ENCODE results near the gene ABTB2. TPM values are rescaled to one million over a fixed set of nuclear protein-coding genes. Genes with fewer than 3 reads are reported as not detected.

The ABTB2 gene
- total and polyA plus RNA-seq, 2 of the 8 experiments (the other 6 are each of a cell fraction or from before 2014, with no cell fraction given): 7.7 to 10.2 TPM

GRCh38 chr11:34255101-34255500 lies 102.7 kb downstream of the ABTB2 start:
- Histone ChIP-seq H3K27ac (ENCODE audit: low read depth, low read length) (no peak overlapping the region), H2BK12ac (ENCODE audit: low read depth, low read length) (no peak overlapping the region), H4K8ac (ENCODE audit: extremely low read depth, insufficient read depth, low read length) (no peak overlapping the region), H2BK20ac (ENCODE audit: low read length) (no peak overlapping the region), H3K79me1 (ENCODE audit: low read depth, low read length) (no peaks in the 10 kb centered on the region), H3K9ac (replicated peaks in 1 of 4; ENCODE audit: extremely low read depth in 1 of 4, low read depth in 3 of 4, low read length in 3 of 4) (no peak overlapping the region), H3K36me3 (ENCODE audit: control insufficient read depth in 2 of 4, insufficient read depth in 4 of 4, low read length in 3 of 4) (no peaks in the 10 kb centered on the region), H3K4me2 (ENCODE audit: insufficient read depth in 1 of 2, low read depth in 2 of 2, low read length in 2 of 2) (no peak overlapping the region), H3K23ac (ENCODE audit: insufficient read length) (no peak overlapping the region), H3K23me2 (ENCODE audit: low read depth, low read length) (no peaks in the 10 kb centered on the region), H4K5ac (ENCODE audit: insufficient read length, low read depth, low read length) (no peak overlapping the region), H3K27me3 (replicated peaks in 1 of 4; ENCODE audit: control insufficient read depth in 3 of 4, extremely low read depth in 1 of 4, insufficient read depth in 3 of 4, low read length in 3 of 4) (no peaks in the 10 kb centered on the region), H2BK5ac (ENCODE audit: low read depth, low read length) (no peak overlapping the region), H3K4me3 (ENCODE audit: extremely low read depth in 1 of 4, insufficient read depth in 2 of 4, low read depth in 3 of 4, low read length in 4 of 4) (no peak overlapping the region), H3K56ac (replicated peaks; ENCODE audit: insufficient read length, low read depth, low read length) (no peak overlapping the region), H3K4me1 (replicated peaks in 1 of 4; ENCODE audit: control insufficient read depth in 3 of 4, insufficient read depth in 4 of 4, low read length in 3 of 4) (peaks cover 0 to 6% (median 2%) of the 10 kb centered on the region in 4 experiments; a peak in 5 of 7 replicates), H3K14ac (ENCODE audit: insufficient read length) (no peak overlapping the region), H4K91ac (replicated peaks; ENCODE audit: insufficient read length, low read length) (no peak overlapping the region), H2AFZ (ENCODE audit: low read length) (no peak overlapping the region), H3K18ac (ENCODE audit: extremely low read depth, low read length) (no peak overlapping the region), H2BK120ac (replicated peaks; ENCODE audit: low read depth, low read length) (no peak overlapping the region), H2BK15ac (ENCODE audit: low read length) (no peak overlapping the region), H4K20me1 (replicated peaks in 1 of 2; ENCODE audit: control insufficient read depth in 1 of 2, insufficient read depth in 2 of 2, low read length in 2 of 2) (peaks cover 0 to 3% of the 10 kb centered on the region in 2 experiments), H3K4ac (replicated peaks; ENCODE audit: insufficient read length, low read depth, low read length) (no peak overlapping the region), H3K9me3 (ENCODE audit: insufficient read depth in 2 of 2, low read depth in 1 of 2, low read length in 1 of 2) (no peaks in the 10 kb centered on the region), H2AK5ac (ENCODE audit: low read depth, low read length) (no peak overlapping the region), H3K79me2 (ENCODE audit: control insufficient read depth in 1 of 2, insufficient read depth in 2 of 2, low read length in 2 of 2) (no peaks in the 10 kb centered on the region)
- ChIA-PET POLR2A (ENCODE audit: partially characterized antibody) (no interaction called here), CTCF (ENCODE audit: partially characterized antibody) (interaction anchor here (1.2 kb wide), 2 partner anchors 61 to 80 kb away, joined by 3 to 5 read pairs; no protein-coding TSS in a partner anchor)
- WGBS, 2 experiments (ENCODE audit: extremely low coverage in 1 of 2, insufficient coverage in 1 of 2, insufficient read length in 1 of 2, insufficient replicate concordance in 2 of 2, low coverage in 1 of 2, low lambda C conversion rate in 2 of 2, missing lambda C conversion rate in 1 of 2): 86% methylated on average over 2 of the region's 2 CpGs; no CpG with 5 or more reads in 1 of the 2 experiments
- no peak for TF ChIP-seq TCF12 (IDR thresholded peaks at IDR 0.05; ENCODE audit: low read depth, low read length)
- TF ChIP-seq CEBPB (IDR thresholded peaks at IDR 0.05; ENCODE audit: low read depth, low read length): no peak
- TF ChIP-seq JUN (IDR thresholded peaks at IDR 0.05; ENCODE audit: low read depth, low read length): no peak
- TF ChIP-seq, protein P1, sequence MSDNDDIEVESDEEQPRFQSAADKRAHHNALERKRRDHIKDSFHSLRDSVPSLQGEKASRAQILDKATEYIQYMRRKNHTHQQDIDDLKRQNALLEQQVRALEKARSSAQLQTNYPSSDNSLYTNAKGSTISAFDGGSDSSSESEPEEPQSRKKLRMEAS (IDR thresholded peaks at IDR 0.05): no peak
- TF ChIP-seq JUND (IDR thresholded peaks at IDR 0.05; ENCODE audit: low read length): no peak
- TF ChIP-seq BACH1 (IDR thresholded peaks at IDR 0.05; ENCODE audit: low read length): no peak
- TF ChIP-seq SRF (IDR thresholded peaks at IDR 0.05; ENCODE audit: low read depth, low read length): no peak
- TF ChIP-seq CTBP2 (IDR thresholded peaks at IDR 0.05; ENCODE audit: borderline replicate concordance, insufficient read depth, insufficient read length, low read length): no peak
- TF ChIP-seq, protein P2, sequence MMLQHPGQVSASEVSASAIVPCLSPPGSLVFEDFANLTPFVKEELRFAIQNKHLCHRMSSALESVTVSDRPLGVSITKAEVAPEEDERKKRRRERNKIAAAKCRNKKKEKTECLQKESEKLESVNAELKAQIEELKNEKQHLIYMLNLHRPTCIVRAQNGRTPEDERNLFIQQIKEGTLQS (IDR thresholded peaks at IDR 0.05; ENCODE audit: insufficient read depth, low read depth, low read length): no peak
- TF ChIP-seq TEAD4 (IDR thresholded peaks at IDR 0.05; ENCODE audit: low read depth, low read length): no peak
- TF ChIP-seq NRF1 (IDR thresholded peaks at IDR 0.05; ENCODE audit: low read depth, low read length): no peak
- no peak for TF ChIP-seq MAFK (IDR thresholded peaks at IDR 0.05; ENCODE audit: low read depth, low read length)
- FAIRE-seq (no peak), DNase-seq (ENCODE audit: low read depth in 1 of 2, low spot score in 2 of 2) (no peak)
